ENCODE results near the gene GGACT. TPM values are rescaled to one million over a fixed set of nuclear protein-coding genes. Genes with fewer than 3 reads are reported as not detected.

Gene GGACT
- total and polyA plus RNA-seq, 12 donors, result 1.8 to 16.0 (median 10.2) TPM

DNA sequence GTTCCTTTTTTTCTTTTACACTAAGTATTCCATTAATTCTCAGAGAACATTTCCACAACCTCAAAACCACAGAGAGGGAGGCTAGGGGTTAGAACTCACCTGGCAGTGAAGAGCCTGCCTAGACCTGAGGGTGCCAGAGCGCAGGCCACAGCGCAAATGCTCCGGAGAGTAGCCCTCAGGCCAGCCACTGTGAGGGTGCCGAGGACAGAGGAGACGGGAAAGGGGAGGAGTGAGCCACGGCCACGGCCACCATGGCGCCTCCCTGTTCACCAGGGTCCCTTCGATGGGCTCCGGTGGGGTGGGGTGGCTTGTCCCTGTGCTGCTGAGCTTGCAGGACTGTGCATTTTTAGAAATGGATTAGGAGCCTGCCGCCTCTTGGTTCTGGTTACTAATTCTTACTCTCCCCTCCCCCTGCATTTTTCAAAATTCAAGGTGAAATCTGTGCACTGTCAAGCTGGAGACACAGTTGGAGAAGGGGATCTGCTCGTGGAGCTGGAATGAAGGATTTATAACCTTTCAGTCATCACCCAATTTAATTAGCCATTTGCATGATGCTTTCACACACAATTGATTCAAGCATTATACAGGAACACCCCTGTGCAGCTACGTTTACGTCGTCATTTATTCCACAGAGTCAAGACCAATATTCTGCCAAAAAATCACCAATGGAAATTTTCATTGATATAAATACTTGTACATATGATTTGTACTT, 58.8 kb downstream of the GGACT start:
- Histone ChIP-seq H3K9me3 (replicated peaks in 1 of 3) (no peaks in the 10 kb centered on the region), H3K4me1 (replicated peaks in 1 of 2) (peaks cover 0 to 3% of the 10 kb centered on the region in 2 donors), H3K27ac (no peak overlapping the region), H3K27me3 (no peaks in the 10 kb centered on the region), H3K36me3 (replicated peaks in 1 of 2) (peaks cover 0 to 4% of the 10 kb centered on the region in 2 donors), H3K4me3 (no peak overlapping the region)
- intact Hi-C loops (cut with DNase I), result no loop called here
- no peak for DNase-seq
- 95 to 98% (median 96%) methylated on average over 15 of the region's 15 CpGs for WGBS, 4 donors
- TF ChIP-seq CTCF (IDR thresholded peaks at IDR 0.05) (no peak), POLR2A (IDR thresholded peaks at IDR 0.05) (no peak)

DNA sequence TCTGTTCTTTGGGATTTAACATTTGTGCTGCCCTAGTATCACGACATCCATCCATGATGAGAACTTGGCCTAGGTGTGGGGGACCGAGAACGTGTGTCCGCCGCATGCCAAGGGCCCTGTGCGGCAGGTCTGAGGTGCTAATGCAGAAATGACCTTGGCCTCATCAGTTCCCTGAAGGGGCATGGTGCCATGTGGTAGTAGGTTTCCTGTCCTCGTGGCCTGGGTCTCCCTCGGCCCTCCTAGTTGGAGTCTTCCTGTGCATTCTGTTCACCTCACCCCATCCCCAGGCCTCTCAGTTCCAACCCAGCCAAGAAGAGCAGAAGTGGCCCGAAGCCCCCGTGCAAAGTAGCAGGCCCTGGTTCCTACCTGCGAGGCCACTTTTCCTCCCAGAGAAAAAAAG, 59.8 kb downstream of the GGACT start:
- whole genome bisulfite sequencing, 4 donors, result 92 to 100% (median 96%) methylated on average over 8 to 11 of the region's 11 CpGs
- intact Hi-C loops (cut with DNase I), result no loop called here

GRCh38 chr13:100528353-100528752, 60.2 kb downstream of the GGACT start:
- H3K27me3 ChIP-seq, result no peaks in the 10 kb centered on the region
- 94 to 97% (median 96%) methylated on average over 9 of the region's 9 CpGs for WGBS, 4 donors
- peaks cover 0 to 4% of the 10 kb centered on the region in 2 donors for H3K36me3 ChIP-seq (replicated peaks in 1 of 2)
- H3K4me1 ChIP-seq (replicated peaks in 1 of 2), result peaks cover 0 to 3% of the 10 kb centered on the region in 2 donors
- TF ChIP-seq POLR2A (IDR thresholded peaks at IDR 0.05), result no peak
- no peak for TF ChIP-seq CTCF (IDR thresholded peaks at IDR 0.05)
- peak in 1 of 7 donors; percentile 14 for DNase-seq
- intact Hi-C loops (cut with DNase I), result no loop called here
- H3K4me3 ChIP-seq, result no peak overlapping the region
- no peak overlapping the region for H3K27ac ChIP-seq
- no peaks in the 10 kb centered on the region for H3K9me3 ChIP-seq (replicated peaks in 1 of 3)

More for the DNA sequence above, 59.8 kb downstream of the GGACT start:
- H3K27me3 ChIP-seq, result no peaks in the 10 kb centered on the region
- peak in 2 of 7 donors; percentile 0 to 38 for DNase-seq
- H3K36me3 ChIP-seq (replicated peaks in 1 of 2), result peaks cover 0 to 4% of the 10 kb centered on the region in 2 donors
- TF ChIP-seq CTCF (IDR thresholded peaks at IDR 0.05) (no peak), POLR2A (IDR thresholded peaks at IDR 0.05) (no peak)
- H3K4me3 ChIP-seq, result no peak overlapping the region
- no peaks in the 10 kb centered on the region for H3K9me3 ChIP-seq (replicated peaks in 1 of 3)
- H3K4me1 ChIP-seq (replicated peaks in 1 of 2), result peaks cover 0 to 3% of the 10 kb centered on the region in 2 donors
- H3K27ac ChIP-seq, result no peak overlapping the region

DNA sequence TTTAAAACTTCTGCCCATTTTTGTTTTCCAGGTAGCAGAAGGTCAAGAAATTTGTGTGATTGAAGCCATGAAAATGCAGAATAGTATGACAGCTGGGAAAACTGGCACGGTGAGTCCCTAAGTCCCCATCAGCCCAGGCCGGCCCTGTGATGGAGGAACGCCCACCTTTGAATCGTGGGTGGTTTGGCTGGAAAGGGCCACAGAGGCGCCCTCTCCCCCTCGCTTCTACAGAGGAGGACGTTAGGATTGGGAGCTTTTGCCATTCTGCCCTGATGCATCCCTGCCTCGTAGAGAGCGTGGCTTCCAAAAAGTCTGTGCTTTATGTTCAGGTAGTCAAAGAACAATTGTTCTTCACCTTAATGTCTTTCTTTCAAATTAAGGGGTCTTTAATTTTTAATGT, 60.9 kb downstream of the GGACT start:
- TF ChIP-seq CTCF (IDR thresholded peaks at IDR 0.05) (no peak), POLR2A (IDR thresholded peaks at IDR 0.05) (no peak)
- peak in 1 of 7 donors; percentile 24 for DNase-seq
- intact Hi-C loops (cut with DNase I), result no loop called here
- H3K27me3 ChIP-seq, result no peaks in the 10 kb centered on the region
- H3K9me3 ChIP-seq (replicated peaks in 1 of 3), result no peaks in the 10 kb centered on the region
- 93 to 97% (median 95%) methylated on average over 9 of the region's 9 CpGs for WGBS, 4 donors
- no peak overlapping the region for H3K27ac ChIP-seq
- H3K4me3 ChIP-seq, result no peak overlapping the region
- peaks cover 0 to 4% of the 10 kb centered on the region in 2 donors for H3K36me3 ChIP-seq (replicated peaks in 1 of 2)
- H3K4me1 ChIP-seq (replicated peaks in 1 of 2), result peaks cover 0 to 3% of the 10 kb centered on the region in 2 donors

Data from adrenal gland (tissue), 12 donors.